OCI-LY7 (cell line): ENCODE results near the gene ARL8B. TPM values are rescaled to one million over a fixed set of nuclear protein-coding genes. Genes with fewer than 3 reads are reported as not detected.
"Not testable (repeated sequence)": the region's sequence is repeated elsewhere in the genome, so short reads cannot be mapped to it uniquely, and the experiment has no call there.

ENCODE experiments used
- BruUV-seq: library from RNA; stranded (reverse); fragments of 400-500 nt; replicated peaks from 2 replicates; lab custom pipeline; 2021; lab: Mats Ljungman, UMichigan
- CTCF ChIA-PET: fragments of 300-600 bp; sonication (Branson Sonifier 250); formaldehyde crosslinking; loops from one replicate; lab custom pipeline; 2022; ENCODE audit warnings: antibody characterized with exemption; ENCODE audit not compliant: unreplicated experiment; lab: Charles Lee
- POLR2A ChIA-PET: fragments of 300-600 bp; sonication (Branson Sonifier 250); formaldehyde crosslinking; loops from one replicate; lab custom pipeline; 2022; ENCODE audit warnings: antibody characterized with exemption; lab: Charles Lee
- DNase-seq: peaks from one replicate; pipeline ENCODE4 v3.0.0-alpha.2; 2015; ENCODE audit warnings: low spot score
- H2AFZ ChIP-seq: fragments of 200-600 bp; sonication (generic), shearing (Covaris generic); 2 replicates; pipeline ENCODE4 v1.6.1; 2014; ENCODE audit warnings: mild to moderate bottlenecking, antibody characterized with exemption, low read length, moderate library complexity
- H3K27ac ChIP-seq: fragments of 200-600 bp; sonication (generic); 2 replicates; pipeline ENCODE4 v1.5.1; 2014; ENCODE audit warnings: mixed run types, low read depth, mild to moderate bottlenecking, moderate library complexity, low read length, inconsistent platforms; ENCODE audit not compliant: poor library complexity, severe bottlenecking
- H3K36me3 ChIP-seq: fragments of 200-600 bp; sonication (generic); 2 replicates; pipeline ENCODE4 v1.6.1; 2014; ENCODE audit warnings: mild to moderate bottlenecking, antibody characterized with exemption, low read length, moderate library complexity, mixed read lengths; ENCODE audit not compliant: insufficient read depth
- H3K4me1 ChIP-seq: fragments of 200-600 bp; sonication (generic); 2 replicates; pipeline ENCODE4 v1.5.1; 2014; ENCODE audit warnings: mild to moderate bottlenecking, low read length; ENCODE audit not compliant: insufficient read depth, poor library complexity, severe bottlenecking
- H3K4me2 ChIP-seq: fragments of 200-600 bp; sonication (generic); 2 replicates; pipeline ENCODE4 v1.6.1; 2014; ENCODE audit warnings: mild to moderate bottlenecking, low read length
- H3K4me3 ChIP-seq: fragments of 200-600 bp; sonication (generic); 2 replicates; pipeline ENCODE4 v1.5.1; 2014; ENCODE audit warnings: mild to moderate bottlenecking, low read depth, low read length; ENCODE audit not compliant: poor library complexity, severe bottlenecking
- H3K79me2 ChIP-seq: fragments of 200-600 bp; sonication (generic); 2 replicates; pipeline ENCODE4 v1.6.1; 2016; ENCODE audit warnings: low read depth, mild to moderate bottlenecking, low read length, moderate library complexity, mixed read lengths; ENCODE audit not compliant: insufficient read depth
- H3K9me2 ChIP-seq: fragments of 200-600 bp; sonication (generic); 2 replicates; pipeline ENCODE4 v1.6.1; 2016; ENCODE audit warnings: mild to moderate bottlenecking, low read length, mixed read lengths; ENCODE audit not compliant: insufficient read depth
- H3K9me3 ChIP-seq: fragments of 200-600 bp; sonication (generic); 2 replicates; pipeline ENCODE4 v1.6.1; 2014; ENCODE audit warnings: mild to moderate bottlenecking, mixed run types, low read length, mixed read lengths
- H4K20me1 ChIP-seq: fragments of 200-600 bp; sonication (generic); 2 replicates; pipeline ENCODE4 v1.6.1; 2014; ENCODE audit warnings: mild to moderate bottlenecking, antibody characterized with exemption, low read length, moderate library complexity, mixed read lengths; ENCODE audit not compliant: insufficient read depth
- CTCF ChIP-seq: fragments of 200-600 bp; sonication (generic); conservative IDR thresholded peaks from 2 replicates; pipeline ENCODE4 v1.5.1; 2014; ENCODE audit warnings: mild to moderate bottlenecking, antibody characterized with exemption, low read length, moderate library complexity, mixed read lengths
- EZH2phosphoT487 ChIP-seq: fragments of 200-600 bp; sonication (generic); IDR thresholded peaks from 2 replicates; pipeline ENCODE4 v1.6.1; 2018; ENCODE audit warnings: low read depth, borderline replicate concordance, mild to moderate bottlenecking, mixed run types, antibody characterized with exemption, low read length, moderate library complexity, mixed read lengths
- intact Hi-C: fragments of 100-400 bp; cut with micrococcal nuclease; formaldehyde crosslinking; loops from one replicate; pipeline ENCODE4 v1.10.0; 2022; ENCODE audit not compliant: unreplicated experiment
- total RNA-seq, 2 experiments: library from RNA; depleted of rRNA in 1 of 2; stranded (reverse); fragments of >200 nt in 1 of 2; shearing (Covaris generic) in 1 of 2; gene quantifications; 2 replicates each; pipeline ENCODE4 v1.2.3, GENCODE V29; 2014 to 2022

The ARL8B gene
- total RNA-seq, 2 experiments from 2014 or later: 27.1 to 60.4 TPM

GRCh38 chr3:5144316-5144994, 22.4 kb downstream of the ARL8B start:
- BruUV-seq: no TSS peak
- Histone ChIP-seq H3K4me2 (0 out of 2 replicates have a peak overlapping the region, but pooled peaks have one; percentile 8), H3K9me2 (no peaks in the 10 kb centered on the region), H3K4me1 (peaks cover 33% of the 10 kb centered on the region), H3K4me3 (no peak overlapping the region), H3K36me3 (peaks cover 89% of the 10 kb centered on the region), H4K20me1 (no peaks in the 10 kb centered on the region), H3K9me3 (peaks cover 29% of the 10 kb centered on the region), H3K79me2 (peaks cover 100% of the 10 kb centered on the region), H3K27ac (peak overlapping the region; percentile 6), H2AFZ (no peak overlapping the region)
- intact Hi-C loops: no loop called here
- POLR2A ChIA-PET: interaction anchor here (0.6 to 1.4 kb wide), 5 partner anchors 17 to 1292 kb away, joined by 3 to 6 read pairs (median 4); no protein-coding TSS in a partner anchor
- TF ChIP-seq CTCF: no peak
- TF ChIP-seq EZH2phosphoT487: no peak
- DNase-seq: no peak
- CTCF ChIA-PET: no interaction called here

GRCh38 chr3:5145120-5145519, 23.0 kb downstream of the ARL8B start:
- intact Hi-C loops: no loop called here
- ChIA-PET POLR2A (interaction anchor here (0.7 to 1.4 kb wide), 3 partner anchors 17 to 1291 kb away, joined by 3 to 6 read pairs (median 4); no protein-coding TSS in a partner anchor), CTCF (no interaction called here)
- no peak overlapping the region for H3K4me3 ChIP-seq
- H4K20me1 ChIP-seq: no peaks in the 10 kb centered on the region
- TF ChIP-seq CTCF (no peak), EZH2phosphoT487 (no peak)
- H3K36me3 ChIP-seq: peaks cover 84% of the 10 kb centered on the region
- H3K9me3 ChIP-seq: peaks cover 29% of the 10 kb centered on the region
- H3K4me2 ChIP-seq: no peak overlapping the region
- H2AFZ ChIP-seq: no peak overlapping the region
- BruUV-seq: no TSS peak
- no peaks in the 10 kb centered on the region for H3K9me2 ChIP-seq
- H3K27ac ChIP-seq: no peak overlapping the region
- H3K79me2 ChIP-seq: peaks cover 100% of the 10 kb centered on the region
- DNase-seq: no peak
- peaks cover 26% of the 10 kb centered on the region for H3K4me1 ChIP-seq

- BruUV-seq, H4K20me1 ChIP-seq, H3K4me3 ChIP-seq, H3K27ac ChIP-seq, H3K9me2 ChIP-seq, CTCF ChIA-PET, DNase-seq, H2AFZ ChIP-seq, H3K4me2 ChIP-seq, intact Hi-C loops: not testable (repeated sequence)
- peaks cover 100% of the 10 kb centered on the region for H3K79me2 ChIP-seq
- peaks cover 74% of the 10 kb centered on the region for H3K36me3 ChIP-seq
- H3K9me3 ChIP-seq: peaks cover 34% of the 10 kb centered on the region
- POLR2A ChIA-PET: interaction anchor here (1.1 kb wide), 1 partner anchor 291 kb away, joined by 3 read pairs; no protein-coding TSS in a partner anchor
- H3K4me1 ChIP-seq: peaks cover 25% of the 10 kb centered on the region
Measured at GRCh38 chr3:5147152-5147551, 25.1 kb downstream of the ARL8B start.
